DMS 273 (cell line): ENCODE results near the gene LRRC10.

Source experiments
- DNase-seq: peaks from one replicate; lab custom pipeline; 2025; ENCODE audit not compliant: unreplicated experiment; lab: John Stamatoyannopoulos, UW

Gene LRRC10, protein sequence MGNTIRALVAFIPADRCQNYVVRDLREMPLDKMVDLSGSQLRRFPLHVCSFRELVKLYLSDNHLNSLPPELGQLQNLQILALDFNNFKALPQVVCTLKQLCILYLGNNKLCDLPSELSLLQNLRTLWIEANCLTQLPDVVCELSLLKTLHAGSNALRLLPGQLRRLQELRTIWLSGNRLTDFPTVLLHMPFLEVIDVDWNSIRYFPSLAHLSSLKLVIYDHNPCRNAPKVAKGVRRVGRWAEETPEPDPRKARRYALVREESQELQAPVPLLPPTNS

DNA sequence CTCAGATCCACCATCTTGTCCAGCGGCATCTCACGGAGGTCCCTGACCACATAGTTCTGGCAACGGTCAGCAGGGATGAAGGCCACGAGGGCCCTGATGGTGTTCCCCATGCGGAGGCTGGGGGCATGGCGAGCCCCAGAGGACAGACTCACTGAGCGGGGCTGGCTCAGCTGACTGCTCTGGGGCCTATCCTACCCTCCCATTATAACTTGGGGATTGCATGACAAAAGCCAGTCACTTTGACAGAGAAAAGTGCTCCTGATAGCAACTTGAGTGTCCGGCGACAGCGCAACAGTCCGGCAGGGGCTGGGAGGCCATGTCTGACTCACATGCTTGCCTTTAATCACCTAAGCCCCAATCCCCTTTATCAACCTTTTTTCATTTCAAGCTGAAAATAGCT is at the start of gene LRRC10:
TSS of gene LRRC10 (minus strand) at position 179 of the 400 bp plus-strand sequence. CDS start at position 110, 69 bp downstream.
- DNase-seq, result no peak

DNA sequence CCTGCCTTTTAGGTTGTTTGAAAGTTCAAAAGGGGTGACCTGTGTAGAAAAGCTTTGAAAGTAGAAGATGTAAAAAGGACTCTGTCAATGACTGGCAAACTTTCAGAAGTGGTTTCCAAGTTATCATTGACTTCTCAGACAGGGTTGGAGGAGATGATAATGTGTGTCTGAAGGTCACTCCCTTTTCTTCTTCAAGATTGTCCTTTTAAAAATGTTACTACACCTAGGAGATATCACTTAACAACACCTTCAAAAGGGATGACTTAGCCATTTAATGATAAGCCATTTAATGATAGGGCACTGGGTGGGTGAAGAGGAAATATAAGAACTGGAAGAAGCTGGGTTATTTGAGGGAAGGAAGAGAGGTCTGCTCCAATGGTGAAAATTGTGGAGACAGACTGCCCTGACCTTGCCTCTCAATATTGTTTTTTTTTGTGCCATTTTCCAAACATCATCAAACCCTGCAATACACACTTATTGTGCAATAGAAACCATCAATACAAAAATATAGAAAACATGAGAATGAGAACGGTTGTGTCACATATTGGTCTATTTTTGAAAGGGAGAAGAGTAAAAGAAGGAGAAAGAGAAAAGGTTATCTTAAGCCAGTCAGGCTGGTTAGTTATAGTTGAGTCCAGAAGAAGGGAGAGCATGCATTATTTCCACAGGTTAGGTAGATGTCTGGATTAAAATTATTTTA is 49.6 kb upstream of the LRRC10 start:
- DNase-seq, result no peak

DNA sequence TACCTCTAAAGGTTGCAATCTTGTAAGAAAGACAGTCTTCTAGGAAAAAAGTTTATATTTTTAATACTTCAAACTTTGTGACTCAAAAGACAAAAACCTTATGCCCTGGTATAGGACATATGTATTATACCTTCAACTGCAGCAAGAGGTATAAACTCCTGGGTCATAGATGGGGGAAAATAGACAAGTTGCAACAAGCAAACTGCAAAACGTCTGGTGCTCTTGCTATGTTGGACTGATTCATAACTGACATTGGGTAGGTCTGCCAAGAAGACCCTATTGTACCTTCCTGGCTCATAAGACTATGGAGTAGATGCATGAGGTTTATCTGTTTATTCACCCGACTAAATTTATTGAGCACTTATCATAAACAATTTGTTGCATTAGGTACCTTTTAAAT is 47.5 kb upstream of the LRRC10 start:
- DNase-seq, result peak; percentile 3

DNA sequence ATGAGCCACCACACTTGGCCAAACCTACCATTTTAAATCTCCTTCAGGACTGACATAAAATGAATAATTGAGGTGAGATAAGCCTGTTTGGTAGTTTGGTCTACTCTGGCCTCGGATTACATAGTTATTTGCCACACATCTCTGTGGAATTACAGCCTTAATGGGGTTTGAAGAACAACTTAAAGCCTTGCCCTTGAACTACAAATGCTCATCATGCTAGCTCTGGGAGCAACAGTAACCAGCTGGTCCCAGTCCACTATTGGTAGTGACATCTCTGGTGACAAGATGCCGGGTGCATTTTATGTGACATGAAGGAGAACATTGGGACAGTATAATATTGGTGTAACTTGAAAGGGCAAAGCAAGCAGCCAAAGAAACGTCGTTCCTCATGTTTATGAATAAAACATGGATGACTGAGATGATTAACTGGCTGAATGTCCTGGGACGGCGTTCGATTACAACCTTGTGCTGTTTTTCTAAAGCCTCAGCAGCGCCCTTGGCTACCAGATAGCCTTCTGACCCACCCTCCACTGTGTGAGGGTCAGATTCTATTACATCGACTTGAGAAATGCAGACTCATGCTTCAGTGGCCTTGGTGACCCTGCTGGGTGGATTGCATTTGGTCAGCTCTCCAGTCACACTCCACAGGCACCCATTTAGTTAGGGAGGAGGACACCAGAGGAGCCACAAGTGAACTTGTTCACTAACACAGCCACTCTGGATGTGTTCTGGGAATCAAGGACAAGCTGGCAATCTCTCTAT is 46.9 kb upstream of the LRRC10 start:
- peak; percentile 23 for DNase-seq

DNA sequence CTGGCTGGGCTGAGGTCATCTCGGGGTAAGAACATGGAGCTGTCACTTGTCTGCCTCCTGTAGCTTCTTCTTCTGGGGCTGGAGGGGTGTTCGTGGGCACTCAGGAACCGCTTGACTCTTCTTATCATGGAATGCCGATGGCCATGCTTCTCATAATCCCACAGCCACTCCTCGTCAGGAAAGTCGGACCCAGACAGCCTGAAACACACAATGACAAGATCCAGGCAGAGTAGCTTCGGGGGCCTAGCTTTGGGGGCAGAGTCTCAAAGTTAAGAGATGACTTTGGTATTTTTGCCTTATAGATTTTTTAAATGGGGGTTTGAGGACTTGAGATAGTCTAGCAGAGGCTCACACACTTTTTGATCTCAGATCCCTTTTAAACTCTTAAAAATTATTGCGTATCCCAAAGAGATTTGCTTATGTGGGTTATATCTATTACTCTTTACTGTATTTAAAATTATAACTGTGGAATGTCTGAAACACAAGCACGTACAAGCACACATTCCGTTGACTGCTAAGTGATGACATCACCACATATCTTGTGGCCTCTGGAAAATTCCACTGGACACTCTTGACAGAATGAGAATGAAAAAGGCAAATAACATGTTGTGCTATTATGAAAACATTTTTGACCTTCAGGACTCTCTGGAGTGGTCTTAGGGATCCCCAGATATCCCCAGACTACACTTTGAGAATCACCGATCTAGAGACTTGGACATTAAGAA is 45.1 kb upstream of the LRRC10 start:
- DNase-seq, result no peak

DNA sequence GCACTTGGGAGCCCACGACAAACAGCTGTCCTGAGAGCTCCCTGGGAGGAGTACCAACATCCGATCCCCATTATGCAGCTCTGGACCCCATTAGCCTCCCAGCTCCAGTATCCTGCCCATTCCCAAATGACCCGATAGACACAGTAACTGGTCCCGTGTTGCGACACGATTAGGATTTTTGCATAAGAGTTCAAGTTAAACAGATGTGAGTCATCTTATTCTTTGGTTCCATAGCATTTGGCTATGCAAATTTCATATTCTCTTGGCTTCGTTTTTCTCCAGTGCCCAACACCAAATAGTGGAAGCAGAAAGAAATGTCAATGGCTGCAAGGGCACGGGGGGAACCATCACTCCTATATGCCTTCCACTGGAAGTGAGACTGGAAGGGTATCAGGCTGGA is 43.0 kb upstream of the LRRC10 start:
- no peak for DNase-seq

DNA sequence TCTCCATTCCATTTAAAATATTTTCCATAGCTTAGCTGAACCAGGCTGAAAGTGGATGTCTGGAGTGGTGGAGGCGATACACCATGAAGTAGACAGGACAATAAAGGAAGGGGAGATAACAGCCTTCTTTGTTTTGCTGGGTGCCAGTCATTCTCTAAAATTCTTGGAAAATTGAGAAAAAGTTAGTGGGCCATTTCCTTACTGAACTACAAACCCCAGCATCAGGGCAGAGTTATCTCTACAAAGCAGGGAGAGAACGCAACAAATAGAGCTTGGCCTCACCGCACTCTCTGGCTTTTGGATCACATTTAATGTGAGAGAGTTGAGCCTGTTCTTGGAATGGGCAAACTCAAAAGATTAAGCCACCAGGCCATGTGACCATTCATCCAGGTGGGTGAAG is 41.2 kb upstream of the LRRC10 start:
- DNase-seq, result no peak

DNA sequence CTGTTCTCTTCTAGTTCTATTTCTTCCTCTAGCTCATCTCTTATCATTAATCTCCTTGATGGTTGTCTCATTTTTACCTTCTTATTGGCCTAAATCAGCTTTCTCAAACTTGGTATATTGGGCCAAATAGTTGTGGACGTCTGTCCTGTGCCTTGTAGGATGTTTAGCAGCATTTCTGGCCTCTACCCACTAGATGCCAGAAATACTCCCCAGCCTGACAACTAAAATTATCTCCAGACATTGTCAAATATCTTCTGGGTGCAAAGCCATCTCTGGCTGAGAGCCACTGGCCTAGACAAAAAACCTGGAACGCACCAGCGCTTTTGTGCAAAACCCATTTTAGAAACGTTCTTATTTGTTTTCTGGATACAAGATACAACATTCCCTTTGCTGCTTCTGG is 38.8 kb upstream of the LRRC10 start:
- no peak for DNase-seq

DNA sequence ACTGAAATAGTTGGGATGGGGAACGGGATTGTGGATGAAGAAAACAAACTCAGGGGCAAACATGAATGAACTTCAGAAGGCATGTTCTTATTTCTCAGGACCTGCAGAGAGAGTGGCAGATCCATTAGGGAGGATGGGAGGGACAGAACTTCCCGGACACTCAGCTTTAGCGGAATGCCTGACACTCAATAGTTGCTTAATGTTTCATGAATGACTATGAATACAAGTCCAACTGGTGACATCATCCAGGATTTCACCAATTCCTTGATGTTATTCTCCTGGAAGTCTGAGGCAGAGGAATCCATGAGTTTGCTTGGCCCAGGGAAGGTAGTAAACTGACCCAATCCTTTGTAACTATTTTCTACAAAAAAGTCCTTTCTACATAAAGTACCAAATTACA is 37.8 kb upstream of the LRRC10 start:
- DNase-seq, result no peak

DNA sequence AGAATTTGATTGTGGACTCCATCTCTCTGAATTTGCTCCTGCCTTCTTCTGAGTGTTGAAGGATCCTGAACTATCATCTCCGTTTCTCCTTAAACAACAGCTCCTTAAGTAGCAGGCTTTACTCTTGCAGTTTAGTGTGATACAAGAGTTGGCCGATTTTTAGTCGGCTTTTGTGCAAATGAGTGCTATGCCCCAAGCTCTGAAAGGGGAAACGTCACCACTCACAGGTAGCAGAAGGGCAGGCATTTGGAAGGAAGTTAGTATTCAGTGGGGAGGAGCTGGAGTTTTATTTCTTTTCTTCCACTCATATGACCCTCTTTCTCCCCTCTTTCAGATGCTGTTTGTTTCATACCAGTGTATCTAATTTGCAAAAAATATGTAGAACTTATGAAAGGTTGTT is 36.5 kb upstream of the LRRC10 start:
- DNase-seq, result no peak

DNA sequence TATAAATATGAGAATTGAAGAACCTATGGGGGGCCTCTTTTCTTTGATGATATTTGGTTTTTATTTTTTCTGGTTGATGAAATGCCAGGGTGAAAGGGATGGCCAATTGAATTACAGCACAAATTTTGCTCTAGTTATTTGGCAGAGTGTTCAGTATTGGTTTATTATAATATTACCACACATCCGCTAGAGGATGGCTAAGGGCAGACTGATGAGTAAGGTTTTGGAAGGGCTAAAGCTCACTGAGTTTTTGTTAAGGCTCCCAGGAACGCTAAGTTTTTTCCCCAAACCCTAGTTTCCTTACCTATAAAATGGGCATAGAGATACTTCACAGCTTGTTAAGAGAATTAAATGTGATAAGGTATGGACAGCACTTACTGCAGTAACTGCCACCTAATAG is 34.3 kb upstream of the LRRC10 start:
- no peak for DNase-seq

DNA sequence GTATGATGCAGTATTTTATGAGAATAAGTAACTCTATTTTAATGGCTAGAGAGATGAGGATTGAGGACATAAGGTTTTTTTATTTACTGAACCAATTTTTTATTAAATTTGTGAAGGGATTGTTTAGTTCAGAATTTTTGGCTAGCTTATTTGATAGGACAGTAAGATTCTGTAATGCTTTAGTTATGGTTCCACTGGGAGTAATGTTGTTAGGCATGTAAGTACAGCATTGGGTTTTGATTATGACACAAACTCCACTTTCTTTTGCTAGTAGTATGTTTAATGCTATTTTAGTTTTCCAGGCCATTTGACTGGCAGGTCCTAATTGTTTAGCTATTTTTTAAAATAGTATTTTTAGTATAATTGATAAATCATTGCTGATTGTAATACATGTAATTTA is 33.8 kb upstream of the LRRC10 start:
- DNase-seq, result no peak

DNA sequence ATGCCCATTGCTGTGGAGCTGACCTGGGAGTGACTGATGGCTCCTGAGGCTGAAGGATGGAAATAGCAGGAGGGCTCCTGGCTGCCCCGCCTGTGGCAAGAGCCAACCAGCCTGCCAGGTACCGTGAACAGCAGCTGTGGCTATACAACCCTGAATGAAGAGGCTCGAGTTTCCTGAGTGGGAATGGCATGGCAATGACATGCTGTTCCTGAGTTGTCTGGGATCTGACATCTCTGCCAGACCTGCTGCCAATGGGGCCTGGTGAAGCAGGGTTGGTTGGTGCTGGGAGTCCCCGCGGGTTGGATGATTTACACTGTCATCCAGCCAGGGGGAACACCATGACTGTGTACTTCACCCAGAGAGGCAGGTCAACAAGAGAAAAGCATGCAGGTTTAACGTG is 31.8 kb upstream of the LRRC10 start:
- no peak for DNase-seq

DNA sequence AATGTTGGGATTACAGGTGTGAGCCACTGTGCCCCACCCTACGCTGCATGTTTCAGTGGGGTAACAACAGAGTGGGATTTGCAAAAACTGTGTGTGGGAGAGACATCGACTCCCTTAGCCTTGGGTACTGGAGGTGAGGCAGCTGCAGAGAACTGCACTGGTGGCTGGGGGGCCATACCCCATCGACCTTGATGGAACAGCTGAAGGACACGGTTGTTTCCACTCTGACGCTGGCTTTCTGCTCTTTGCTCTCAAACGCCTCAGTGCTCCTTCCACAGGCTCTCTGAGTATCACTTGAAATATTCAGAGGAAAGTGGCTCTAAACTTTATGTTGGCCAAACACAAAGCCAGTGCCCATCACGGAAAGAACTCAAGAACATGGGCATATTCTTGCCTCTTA is 30.8 kb upstream of the LRRC10 start:
- DNase-seq, result no peak

DNA sequence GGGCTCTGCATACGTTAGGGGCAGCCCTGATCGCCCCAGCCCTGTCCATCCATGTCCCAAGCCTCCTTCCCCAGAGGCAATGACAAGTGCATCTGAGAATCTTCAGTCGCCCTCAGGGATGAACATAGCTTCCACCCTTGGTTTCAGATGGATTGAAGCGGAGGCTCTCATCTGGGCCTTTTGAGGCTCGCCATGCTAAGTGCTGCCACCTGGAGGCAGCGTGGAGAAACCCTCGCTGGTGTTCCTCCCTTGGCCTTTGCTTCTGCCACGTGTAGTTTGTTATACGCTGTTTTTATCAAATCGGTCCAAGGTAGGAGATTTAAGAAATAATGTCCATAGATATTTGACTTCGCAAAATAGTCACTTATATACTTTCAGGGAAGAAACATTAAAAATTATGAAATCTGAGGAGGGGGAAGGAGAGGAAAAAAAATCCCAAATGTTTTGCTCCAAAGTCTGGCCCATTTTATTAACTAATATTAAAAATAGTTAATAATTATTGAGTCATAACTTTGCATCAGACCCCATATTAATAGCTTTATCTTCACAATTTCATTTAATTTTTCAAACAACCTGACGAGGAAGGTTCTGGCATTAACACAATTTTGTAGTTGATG is 28.8 kb upstream of the LRRC10 start:
- peak; percentile 80 for DNase-seq

DNA sequence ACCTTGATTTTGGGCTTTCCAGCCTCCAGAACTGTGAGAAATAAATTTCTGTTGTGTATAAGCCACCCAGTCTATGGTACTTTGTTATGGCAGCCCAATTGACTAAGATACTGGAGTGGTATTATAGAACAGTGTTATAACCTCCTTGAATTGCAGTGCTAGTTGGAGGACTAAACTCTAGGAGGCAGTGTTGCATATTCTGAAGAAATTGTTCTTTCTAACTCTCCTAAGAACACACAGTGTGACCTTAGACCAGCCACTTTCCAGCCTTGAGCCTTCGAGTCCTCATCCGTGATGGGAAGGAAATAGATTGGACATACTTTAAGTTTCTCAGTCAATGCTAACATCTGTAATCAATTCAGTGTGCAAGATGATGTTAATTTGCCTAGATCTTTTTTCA is 22.4 kb upstream of the LRRC10 start:
- DNase-seq, result peak; percentile 13

DNA sequence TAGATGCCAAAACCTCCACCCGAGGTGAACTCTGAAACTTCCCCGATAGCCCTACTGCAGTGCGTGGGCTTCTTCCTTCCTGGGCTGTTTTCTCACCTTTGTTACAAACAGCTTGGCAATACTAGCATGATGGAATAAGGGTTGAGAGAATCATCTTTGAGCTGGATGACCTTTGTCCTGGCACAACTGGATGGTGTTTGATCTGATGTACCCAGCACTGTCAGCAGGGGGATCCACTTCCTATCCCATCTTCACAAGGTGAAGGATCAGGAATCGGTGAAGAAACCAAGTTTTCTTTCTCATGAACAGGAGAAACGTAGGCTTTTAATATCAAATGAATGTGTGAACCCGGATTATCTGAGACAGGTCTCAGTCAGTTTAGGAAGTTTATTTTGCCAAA is 19.5 kb upstream of the LRRC10 start:
- DNase-seq, result peak; percentile 3

DNA sequence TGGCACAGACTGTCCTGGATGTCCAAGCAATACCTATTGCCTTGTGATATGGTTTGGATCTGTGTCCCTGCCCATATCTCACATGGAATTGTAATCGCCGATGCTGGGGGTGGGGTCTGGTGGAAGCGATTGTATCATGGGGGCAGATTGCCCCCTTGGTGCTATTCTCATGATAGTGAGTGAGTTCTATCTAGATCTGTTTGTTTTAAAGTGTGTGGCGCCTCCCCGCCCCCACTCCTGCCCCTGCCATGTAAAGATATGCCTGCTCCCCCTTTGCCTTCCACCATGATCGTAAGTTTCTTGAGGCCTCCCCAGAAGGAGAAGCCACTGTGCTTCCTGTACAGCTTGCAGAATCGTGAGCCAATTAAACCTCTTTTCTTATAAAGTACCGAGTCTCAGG is 16.8 kb upstream of the LRRC10 start:
- DNase-seq, result no peak

DNA sequence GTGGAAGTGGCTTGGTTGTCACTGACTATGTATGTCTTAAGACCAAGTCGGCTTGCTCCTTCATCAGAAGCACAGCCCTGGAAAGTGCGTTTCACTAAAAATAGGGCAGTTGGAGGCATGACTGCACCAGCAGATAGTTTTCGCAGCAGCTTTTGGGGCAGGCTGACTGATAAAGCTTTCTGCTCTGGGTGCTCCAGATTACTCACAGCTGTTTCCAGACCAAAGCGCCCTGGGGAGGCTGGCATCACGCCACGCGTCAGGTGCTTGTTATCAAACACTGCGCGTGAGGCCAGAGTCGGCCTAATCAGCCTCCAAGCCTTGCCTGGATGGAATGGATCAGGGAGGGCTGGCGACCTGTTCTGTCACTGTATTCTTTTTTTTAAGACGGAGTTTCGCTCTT is 13.3 kb upstream of the LRRC10 start:
- DNase-seq, result peak; percentile 12

DNA sequence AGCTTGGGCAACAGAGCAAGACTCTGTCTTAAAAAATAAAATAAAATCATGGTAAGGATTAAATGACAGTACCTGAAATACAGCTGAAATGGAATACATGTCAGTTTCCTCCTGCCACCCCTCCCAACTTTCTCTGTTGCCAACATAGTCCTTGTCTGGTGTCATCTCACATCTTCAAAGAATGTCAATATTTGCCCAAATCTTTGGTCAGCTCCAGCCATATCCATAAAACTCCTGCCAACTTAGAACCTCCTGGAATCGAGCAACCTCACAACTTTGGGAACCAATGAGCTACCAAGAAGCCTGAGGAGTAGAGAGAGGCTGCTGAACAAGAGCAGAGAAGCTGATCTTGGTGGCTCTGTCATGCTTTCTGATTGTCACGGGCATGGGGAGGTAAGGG is 10.8 kb upstream of the LRRC10 start:
- no peak for DNase-seq

DNA sequence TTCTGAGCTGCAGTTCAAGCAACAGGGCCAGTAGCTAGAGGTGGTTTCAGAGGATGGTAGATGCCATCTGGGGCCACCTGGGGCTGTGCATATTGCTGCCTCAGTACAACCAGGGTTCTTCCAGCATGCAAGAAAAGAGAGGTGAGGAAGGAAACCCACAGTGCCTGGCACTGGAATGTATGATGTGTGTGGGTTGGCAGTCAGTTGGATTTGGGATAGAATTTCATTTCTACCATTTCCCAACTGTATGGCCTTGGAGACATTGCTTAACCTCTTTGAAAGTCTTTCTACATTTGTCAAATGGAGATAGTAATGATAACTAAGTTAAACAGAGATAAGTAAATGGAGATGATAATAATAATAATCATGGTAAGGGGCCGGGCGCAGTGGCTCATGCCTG is 10.2 kb upstream of the LRRC10 start:
- no peak for DNase-seq
